ENCODE results near the gene EGFL8. TPM values are rescaled to one million over a fixed set of nuclear protein-coding genes. Genes with fewer than 3 reads are reported as not detected.

The EGFL8 gene
- total and polyA plus RNA-seq, 2 donors (not counting 3 experiments of a cell fraction or from before 2014, with no cell fraction given): 9.0 to 12.6 TPM

- TF ChIP-seq POLR2A (IDR thresholded peaks at IDR 0.05; ENCODE audit: low read depth, low read length) (no peak), GATA2 (IDR thresholded peaks at IDR 0.05; ENCODE audit: insufficient read depth, insufficient read length, low read depth, low read length) (no peak), MAX (IDR thresholded peaks at IDR 0.05; ENCODE audit: insufficient read depth, insufficient read length) (no peak), JUN (IDR thresholded peaks at IDR 0.05; ENCODE audit: borderline replicate concordance, insufficient read depth, insufficient read length, low read depth) (no peak), FOS (IDR thresholded peaks at IDR 0.05; ENCODE audit: borderline replicate concordance, insufficient read depth, low read length) (no peak), EZH2 (IDR thresholded peaks at IDR 0.05; ENCODE audit: borderline replicate concordance, low read depth, low read length, severe bottlenecking) (no peak)
- CTCF ChIA-PET: interaction anchor here (0.6 kb wide), 1 partner anchor 489 kb away, joined by 3 read pairs; no protein-coding TSS in a partner anchor
- Histone ChIP-seq H3K4me2 (ENCODE audit: insufficient read depth, low read length) (no peak overlapping the region), H3K79me2 (ENCODE audit: control insufficient read depth, insufficient read depth, low read length) (peaks cover 15% of the 10 kb centered on the region), H3K9ac (replicated peaks; ENCODE audit: extremely low read depth, insufficient read depth, low read length) (no peak overlapping the region), H4K20me1 (replicated peaks; ENCODE audit: control insufficient read depth, extremely low read depth, insufficient read depth, low read length) (no peaks in the 10 kb centered on the region), H3K9me3 (replicated peaks; ENCODE audit: control insufficient read depth, insufficient read depth, low read length) (no peaks in the 10 kb centered on the region), H3K4me1 (ENCODE audit: control insufficient read depth, extremely low read depth, insufficient read depth, low read length) (peaks cover 9% of the 10 kb centered on the region), H3K27ac (ENCODE audit: insufficient read depth, low read depth, low read length) (no peak overlapping the region), H3K9me1 (replicated peaks; ENCODE audit: control insufficient read depth, extremely low read depth, insufficient read depth, low read length) (no peaks in the 10 kb centered on the region), H3K36me3 (ENCODE audit: control insufficient read depth in 2 of 2, extremely low read depth in 1 of 2, insufficient read depth in 2 of 2, low read length in 2 of 2) (peaks cover 7 to 20% of the 10 kb centered on the region in 2 experiments), H3K4me3 (replicated peaks in 1 of 3; ENCODE audit: insufficient read depth in 1 of 3, low read depth in 1 of 3, low read length in 3 of 3) (no peak overlapping the region), H3K27me3 (ENCODE audit: control insufficient read depth in 2 of 2, insufficient read depth in 2 of 2, low read length in 2 of 2) (no peaks in the 10 kb centered on the region), H2AFZ (ENCODE audit: low read depth, low read length) (no peak overlapping the region)
- no peak for FAIRE-seq
- DNase-seq (ENCODE audit: low read depth, low spot score): no peak
- intact Hi-C loops (cut with micrococcal nuclease) (no loop called here), dilution Hi-C loops (cut with MboI; ENCODE audit: extremely low pct_ligation_motif_present, low sequenced_read_pairs) (no loop called here)
- no TSS peak for BruUV-seq (replicated peaks)
- POLR2A ChIA-PET: no interaction called here
Measured at GRCh38 chr6:32171234-32171633, 6.8 kb downstream of the EGFL8 start.

GRCh38 chr6:32173051-32173727 lies 8.8 kb downstream of the EGFL8 start:
- dilution Hi-C loops (cut with MboI; ENCODE audit: extremely low pct_ligation_motif_present, low sequenced_read_pairs) (no loop called here), intact Hi-C loops (cut with micrococcal nuclease) (no loop called here)
- DNase-seq (ENCODE audit: low read depth, low spot score) (no peak), FAIRE-seq (no peak)
- Histone ChIP-seq H3K27me3 (ENCODE audit: control insufficient read depth in 2 of 2, insufficient read depth in 2 of 2, low read length in 2 of 2) (no peaks in the 10 kb centered on the region), H3K9me1 (replicated peaks; ENCODE audit: control insufficient read depth, extremely low read depth, insufficient read depth, low read length) (no peaks in the 10 kb centered on the region), H4K20me1 (replicated peaks; ENCODE audit: control insufficient read depth, extremely low read depth, insufficient read depth, low read length) (no peaks in the 10 kb centered on the region), H2AFZ (ENCODE audit: low read depth, low read length) (no peak overlapping the region), H3K4me1 (ENCODE audit: control insufficient read depth, extremely low read depth, insufficient read depth, low read length) (peaks cover 22% of the 10 kb centered on the region), H3K27ac (ENCODE audit: insufficient read depth, low read depth, low read length) (no peak overlapping the region), H3K9ac (replicated peaks; ENCODE audit: extremely low read depth, insufficient read depth, low read length) (no peak overlapping the region), H3K4me2 (ENCODE audit: insufficient read depth, low read length) (no peak overlapping the region), H3K36me3 (ENCODE audit: control insufficient read depth in 2 of 2, extremely low read depth in 1 of 2, insufficient read depth in 2 of 2, low read length in 2 of 2) (peaks cover 0 to 14% of the 10 kb centered on the region in 2 experiments), H3K9me3 (replicated peaks; ENCODE audit: control insufficient read depth, insufficient read depth, low read length) (no peaks in the 10 kb centered on the region), H3K4me3 (replicated peaks in 1 of 3; ENCODE audit: insufficient read depth in 1 of 3, low read depth in 1 of 3, low read length in 3 of 3) (no peak overlapping the region), H3K79me2 (ENCODE audit: control insufficient read depth, insufficient read depth, low read length) (peaks cover 15% of the 10 kb centered on the region)
- ChIA-PET POLR2A (no interaction called here), CTCF (no interaction called here)
- TF ChIP-seq POLR2A (IDR thresholded peaks at IDR 0.05; ENCODE audit: low read depth, low read length) (no peak), MYC (IDR thresholded peaks at IDR 0.05; ENCODE audit: low read depth, low read length) (no peak), EZH2 (IDR thresholded peaks at IDR 0.05; ENCODE audit: borderline replicate concordance, low read depth, low read length, severe bottlenecking) (no peak), CTCF (IDR thresholded peaks at IDR 0.05; ENCODE audit: extremely low read depth in 1 of 2, insufficient read depth in 1 of 2, low read depth in 1 of 2, low read length in 2 of 2) (no peak), FOS (IDR thresholded peaks at IDR 0.05; ENCODE audit: borderline replicate concordance, insufficient read depth, low read length) (no peak), GATA2 (IDR thresholded peaks at IDR 0.05; ENCODE audit: insufficient read depth, insufficient read length, low read depth, low read length) (no peak), POLR2AphosphoS5 (IDR thresholded peaks at IDR 0.05; ENCODE audit: insufficient read depth, low read depth, low read length) (no peak), MAX (IDR thresholded peaks at IDR 0.05; ENCODE audit: insufficient read depth, insufficient read length) (no peak), JUN (IDR thresholded peaks at IDR 0.05; ENCODE audit: borderline replicate concordance, insufficient read depth, insufficient read length, low read depth) (no peak)
- BruUV-seq (replicated peaks): no TSS peak

Data from endothelial cell of umbilical vein (primary cell).